GM12891 (cell line): ENCODE measurements around the gene LRP3.
"Not testable (repeated sequence)": the region's sequence is repeated elsewhere in the genome, so short reads cannot be mapped to it uniquely, and the experiment has no call there.

Source experiments
- PAX5 ChIP-seq: IDR thresholded peaks from 2 replicates; pipeline ENCODE4 v1.6.1; 2011; ENCODE audit warnings: low read length, moderate library complexity, mild to moderate bottlenecking; ENCODE audit not compliant: insufficient read depth, severe bottlenecking
- POLR2A ChIP-seq: IDR thresholded peaks from 2 replicates; pipeline ENCODE4 v1.6.1; 2011; ENCODE audit warnings: low read depth, low read length, control low read depth
- POLR2AphosphoS5 ChIP-seq: IDR thresholded peaks from 2 replicates; pipeline ENCODE4 v1.6.1; 2011; ENCODE audit warnings: low read depth, low read length, control low read depth
- POU2F2 ChIP-seq: IDR thresholded peaks from 2 replicates; pipeline ENCODE4 v1.6.1; 2011; ENCODE audit warnings: low read depth, mild to moderate bottlenecking, control low read depth, low read length, moderate library complexity
- SPI1 ChIP-seq: IDR thresholded peaks from 2 replicates; pipeline ENCODE4 v1.6.1; 2011; ENCODE audit warnings: low read depth, low read length, control low read depth
- TAF1 ChIP-seq: IDR thresholded peaks from 2 replicates; pipeline ENCODE4 v1.6.1; 2011; ENCODE audit warnings: low read depth, low read length, control low read depth

DNA sequence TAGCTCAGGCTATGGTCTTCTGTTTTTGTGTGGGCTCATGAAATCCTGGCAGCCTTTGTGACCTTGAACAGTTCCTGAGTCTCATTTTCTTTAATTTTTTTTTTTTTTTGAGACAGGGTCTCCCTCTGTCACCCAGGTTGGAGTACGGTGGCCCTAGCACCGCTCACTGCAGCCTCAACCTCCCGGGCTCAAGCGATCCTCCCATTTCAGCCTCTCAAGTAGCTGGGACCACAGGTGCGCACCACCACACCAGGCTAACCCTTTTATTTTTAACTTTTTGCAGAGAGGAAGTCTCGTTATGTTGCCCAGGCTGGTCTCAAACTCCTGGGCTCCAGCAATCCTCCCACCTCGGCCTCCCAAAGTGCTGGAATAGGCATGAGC, 15.7 kb downstream of the LRP3 start:
- TF ChIP-seq TAF1, POLR2AphosphoS5, POLR2A, POU2F2, PAX5, SPI1: not testable (repeated sequence)
